NCI-H146 (cell line): ENCODE results near the gene SLC25A42.

Experiments used
- DNase-seq: peaks from one replicate; lab custom pipeline; 2025; lab: John Stamatoyannopoulos, UW

Gene SLC25A42

GRCh38 chr19:19162495-19162894 is 98.7 kb downstream of the SLC25A42 start:
- DNase-seq, result no peak
